ENCODE results near the gene SLAMF7. TPM values are rescaled to one million over a fixed set of nuclear protein-coding genes. Genes with fewer than 3 reads are reported as not detected.

The SLAMF7 gene
- polyA plus RNA-seq, 2 of the 4 experiments (the other 2 are of a cell fraction), result 0.57 to 1.8 TPM

- Histone ChIP-seq H3K4me1 (peaks cover 13% of the 10 kb centered on the region), H3K4me3 (no peak overlapping the region), H3K4me2 (no peak overlapping the region), H3K9me3 (no peaks in the 10 kb centered on the region), H3K27ac (no peak overlapping the region)
- FAIRE-seq (no peak), DNase-seq (ENCODE audit: low read depth in 1 of 2, low spot score in 1 of 2) (no peak), ATAC-seq (no peak)
- POLR2A ChIA-PET, result no interaction called here
- no peak for TF ChIP-seq HES2 (IDR thresholded peaks at IDR 0.05)
- TF ChIP-seq FOXS1 (CRISPR knock-in tag; IDR thresholded peaks at IDR 0.05), result no peak
- TF ChIP-seq MAFK (IDR thresholded peaks at IDR 0.05; ENCODE audit: partially characterized antibody), result no peak
- TF ChIP-seq CBX8 (IDR thresholded peaks at IDR 0.05), result no peak
- TF ChIP-seq ZFP36 (IDR thresholded peaks at IDR 0.05; ENCODE audit: borderline replicate concordance, partially characterized antibody), result no peak
- TF ChIP-seq ZNF302 (CRISPR knock-in tag; IDR thresholded peaks at IDR 0.05), result no peak
- WGBS (ENCODE audit: missing lambda C conversion rate), result 16% methylated on average over 5 of the region's 5 CpGs
- CTCF ChIA-PET, result interaction anchor here (1.0 to 1.3 kb wide), 2 partner anchors 78 kb away, joined by 3 read pairs; no protein-coding TSS in a partner anchor
These were observed 13.9 kb downstream of the SLAMF7 start for GRCh38 chr1:160752924-160753323.

- CTCF ChIA-PET, result interaction anchor here (0.9 kb wide), 1 partner anchor 78 kb away, joined by 3 read pairs; no protein-coding TSS in a partner anchor
These were observed 14.5 kb downstream of the SLAMF7 start for GRCh38 chr1:160753594-160753993.

GRCh38 chr1:160755461-160755860, 16.4 kb downstream of the SLAMF7 start:
- TF ChIP-seq ZNF302 (CRISPR knock-in tag; IDR thresholded peaks at IDR 0.05) (no peak), MAZ (IDR thresholded peaks at IDR 0.05; ENCODE audit: borderline replicate concordance, low read depth, low read length) (no peak), SMC3 (IDR thresholded peaks at IDR 0.05) (no peak), RAD21 (conservative IDR thresholded peaks at IDR 0.05 in 1 of 2, IDR thresholded peaks at IDR 0.05 in 1 of 2) (no peak), KDM1A (IDR thresholded peaks at IDR 0.05; ENCODE audit: low read depth) (no peak)
- FAIRE-seq (no peak), ATAC-seq (no peak), DNase-seq (ENCODE audit: low read depth in 1 of 2, low spot score in 1 of 2) (no peak)
- POLR2A ChIA-PET, result no interaction called here
- Histone ChIP-seq H3K4me1 (no peaks in the 10 kb centered on the region), H3K4me3 (no peak overlapping the region), H3K9me3 (no peaks in the 10 kb centered on the region), H3K4me2 (no peak overlapping the region), H3K27ac (no peak overlapping the region)
- CTCF ChIA-PET, result interaction anchor here (0.6 to 1.0 kb wide), 3 partner anchors 27 to 198 kb away, joined by 3 to 4 read pairs (median 3); no protein-coding TSS in a partner anchor
- 45% methylated on average over 2 of the region's 2 CpGs for WGBS (ENCODE audit: missing lambda C conversion rate)

More at GRCh38 chr1:160753594-160753993, 14.5 kb downstream of the SLAMF7 start:
- Histone ChIP-seq H3K9me3 (no peaks in the 10 kb centered on the region), H3K4me1 (peaks cover 7% of the 10 kb centered on the region), H3K4me3 (no peak overlapping the region), H3K27ac (no peak overlapping the region), H3K4me2 (no peak overlapping the region)
- ATAC-seq (no peak), FAIRE-seq (no peak), DNase-seq (ENCODE audit: low read depth in 1 of 2, low spot score in 1 of 2) (no peak)
- POLR2A ChIA-PET, result no interaction called here
- TF ChIP-seq ZNF302 (CRISPR knock-in tag; IDR thresholded peaks at IDR 0.05), result no peak
- TF ChIP-seq ELK1 (IDR thresholded peaks at IDR 0.05; ENCODE audit: low read depth, low read length), result no peak

- POLR2A ChIA-PET, result no interaction called here
- DNase-seq (ENCODE audit: low read depth in 1 of 2, low spot score in 1 of 2) (no peak), ATAC-seq (no peak), FAIRE-seq (no peak)
- Histone ChIP-seq H3K4me1 (no peaks in the 10 kb centered on the region), H3K4me3 (no peak overlapping the region), H3K27ac (no peak overlapping the region), H3K9me3 (no peaks in the 10 kb centered on the region), H3K4me2 (no peak overlapping the region)
- WGBS (ENCODE audit: missing lambda C conversion rate), result 40% methylated on average over 5 of the region's 5 CpGs
- CTCF ChIA-PET, result interaction anchor here (0.6 to 0.9 kb wide), 3 partner anchors 10 to 198 kb away, joined by 3 to 4 read pairs (median 3); no protein-coding TSS in a partner anchor
- TF ChIP-seq BHLHE40 (IDR thresholded peaks at IDR 0.05; ENCODE audit: low read depth, low read length) (no peak), EHF (CRISPR knock-in tag; IDR thresholded peaks at IDR 0.05) (no peak), CHD2 (IDR thresholded peaks at IDR 0.05; ENCODE audit: low read length, partially characterized antibody) (no peak), SMC3 (IDR thresholded peaks at IDR 0.05) (no peak), BCL3 (IDR thresholded peaks at IDR 0.05) (no peak), MAFK (IDR thresholded peaks at IDR 0.05; ENCODE audit: partially characterized antibody) (no peak), NR3C1 (IDR thresholded peaks at IDR 0.05) (no peak), HMGXB4 (CRISPR knock-in tag; IDR thresholded peaks at IDR 0.05; ENCODE audit: borderline replicate concordance) (no peak), CHD4 (IDR thresholded peaks at IDR 0.05; ENCODE audit: borderline replicate concordance) (no peak), REST (IDR thresholded peaks at IDR 0.05) (no peak), TFCP2L1 (CRISPR knock-in tag; IDR thresholded peaks at IDR 0.05) (no peak)
These were observed 17.1 kb downstream of the SLAMF7 start for GRCh38 chr1:160755911-160756848.

Data from A549 (cell line).